Fibroblast of peridontal ligament (primary cell): Measurements from ENCODE around the gene PSD.

Experiments used
- DNase-seq: peaks from one replicate; pipeline ENCODE4 v3.0.0-alpha.2; 2010; ENCODE audit errors: extremely low read depth

PSD gene

GRCh38 chr10:102444851-102445250 is 26.3 kb upstream of the PSD start:
- DNase-seq = no peak

DNA sequence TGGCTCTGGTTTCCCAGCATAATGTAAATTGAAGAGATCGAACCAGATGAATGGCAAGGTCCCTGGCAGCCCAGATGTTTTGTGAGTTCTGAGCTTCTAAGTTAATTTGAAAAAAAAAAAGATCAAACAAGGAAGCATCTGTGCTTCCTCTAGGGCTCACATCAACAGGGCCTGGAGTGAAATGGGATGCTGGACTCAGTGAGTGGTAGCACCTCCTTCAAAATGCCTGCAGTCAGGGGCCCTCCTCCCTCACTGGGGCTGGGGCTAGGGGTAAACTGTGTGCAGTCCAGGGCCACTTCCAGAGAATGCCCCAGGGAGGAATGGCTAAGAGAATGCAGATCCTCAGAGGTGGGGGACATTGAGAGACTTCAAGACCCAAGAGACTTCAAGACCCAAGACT is 19.8 kb upstream of the PSD start:
- no peak for DNase-seq

DNA sequence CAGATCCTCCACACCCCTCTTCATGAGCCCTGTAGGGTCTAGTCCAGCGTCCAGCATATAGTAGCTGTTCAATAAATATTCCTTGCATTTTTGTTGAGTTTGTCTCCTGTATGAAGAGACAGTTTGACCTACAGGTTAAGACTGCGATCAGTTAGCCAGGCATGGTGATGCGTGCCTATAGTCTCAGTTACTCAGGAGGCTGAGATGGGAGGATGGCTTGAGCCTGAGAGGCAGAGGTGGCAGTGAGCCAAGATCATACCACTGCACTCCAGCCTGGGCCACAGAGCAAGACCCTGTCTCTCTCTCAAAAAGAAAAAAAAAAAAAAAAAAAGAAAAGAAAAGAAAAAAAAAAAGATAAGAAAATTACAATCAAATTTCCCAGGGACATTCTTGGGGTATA is 18.9 kb upstream of the PSD start:
- no peak for DNase-seq

GRCh38 chr10:102436312-102436711 is 17.7 kb upstream of the PSD start:
- no peak for DNase-seq

DNA sequence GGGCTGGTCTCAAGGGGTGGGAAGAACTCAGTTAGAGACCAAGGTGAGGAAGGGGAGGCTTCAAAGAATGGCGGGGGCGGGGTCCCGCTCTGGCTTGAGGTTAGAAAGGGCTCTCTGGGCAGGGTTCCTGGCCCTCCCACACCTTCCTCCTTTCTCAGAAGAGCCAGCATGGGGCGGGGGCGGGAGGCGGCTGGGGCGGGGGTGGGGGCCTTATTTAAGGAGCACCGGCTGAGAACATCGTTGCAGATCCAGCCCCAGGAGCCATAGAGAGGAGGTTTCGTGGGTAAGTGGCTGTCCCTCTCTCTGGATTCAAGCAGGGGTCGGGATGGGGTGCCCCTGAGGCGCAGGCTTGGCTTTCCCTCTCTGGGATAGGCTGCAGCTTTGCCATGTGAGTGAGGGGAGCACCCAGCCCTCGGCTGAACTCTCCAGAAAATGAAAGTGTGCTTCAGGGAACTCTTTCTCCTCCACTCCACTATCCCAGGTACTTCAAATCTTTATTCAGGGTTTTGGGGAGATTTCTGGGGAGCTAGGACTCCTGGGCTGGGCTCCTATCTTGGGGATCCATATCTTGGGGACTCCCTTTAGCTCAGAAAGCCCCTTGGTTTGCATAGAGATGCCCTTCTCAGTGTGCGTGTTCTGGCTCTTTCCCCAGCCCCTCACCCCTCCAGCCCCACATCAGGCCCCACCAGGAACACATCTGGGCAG is 17.1 kb upstream of the PSD start:
- peak; percentile 22 for DNase-seq

- no peak for DNase-seq
These were observed 16.5 kb upstream of the PSD start for GRCh38 chr10:102435133-102435497.

DNA sequence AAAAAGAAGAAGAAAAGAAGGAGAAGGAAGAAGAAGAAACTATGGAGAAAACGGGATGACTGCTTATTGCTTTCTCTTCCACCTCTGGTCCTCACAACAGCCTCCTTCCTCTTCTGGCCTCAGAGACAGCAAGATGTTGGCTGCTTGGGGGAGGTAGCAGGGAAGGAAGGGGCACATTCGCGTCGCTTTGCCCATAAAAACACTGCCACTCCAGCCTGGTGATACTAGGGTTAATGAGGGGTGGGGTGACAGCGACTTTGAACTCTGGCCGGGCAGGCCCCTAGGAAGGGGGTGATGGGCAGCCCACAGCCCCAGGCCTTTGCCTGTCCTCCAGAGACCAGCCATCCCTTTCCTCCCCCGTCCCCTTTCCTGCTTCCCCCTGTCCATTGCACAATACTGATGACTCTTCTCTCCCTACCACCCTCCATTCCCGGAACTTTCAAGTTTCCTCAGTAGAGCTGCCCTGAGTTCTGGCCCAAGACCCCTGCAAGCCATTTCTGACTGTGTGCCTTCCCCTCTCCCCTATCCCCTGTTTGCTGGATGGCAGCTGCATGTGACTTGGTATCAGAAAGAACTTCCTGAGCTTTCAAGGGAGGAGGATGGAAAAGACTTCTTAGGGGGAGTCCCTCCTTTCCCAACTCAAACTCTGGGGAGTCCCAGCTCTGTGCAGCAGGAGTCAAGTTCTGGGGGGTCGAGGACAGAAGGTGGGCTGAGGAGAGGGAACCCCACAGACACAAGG is 16.0 kb upstream of the PSD start:
- peak; percentile 61 for DNase-seq

GRCh38 chr10:102433619-102434046 is 15.0 kb upstream of the PSD start:
- DNase-seq = no peak

GRCh38 chr10:102432162-102432950 is 13.8 kb upstream of the PSD start, which contains the start of gene CUEDC2:
CUEDC2 (minus strand) TSS chr10:102432574; CDS start chr10:102425188, 7,386 bp downstream.
- DNase-seq = peak; percentile 97

DNA sequence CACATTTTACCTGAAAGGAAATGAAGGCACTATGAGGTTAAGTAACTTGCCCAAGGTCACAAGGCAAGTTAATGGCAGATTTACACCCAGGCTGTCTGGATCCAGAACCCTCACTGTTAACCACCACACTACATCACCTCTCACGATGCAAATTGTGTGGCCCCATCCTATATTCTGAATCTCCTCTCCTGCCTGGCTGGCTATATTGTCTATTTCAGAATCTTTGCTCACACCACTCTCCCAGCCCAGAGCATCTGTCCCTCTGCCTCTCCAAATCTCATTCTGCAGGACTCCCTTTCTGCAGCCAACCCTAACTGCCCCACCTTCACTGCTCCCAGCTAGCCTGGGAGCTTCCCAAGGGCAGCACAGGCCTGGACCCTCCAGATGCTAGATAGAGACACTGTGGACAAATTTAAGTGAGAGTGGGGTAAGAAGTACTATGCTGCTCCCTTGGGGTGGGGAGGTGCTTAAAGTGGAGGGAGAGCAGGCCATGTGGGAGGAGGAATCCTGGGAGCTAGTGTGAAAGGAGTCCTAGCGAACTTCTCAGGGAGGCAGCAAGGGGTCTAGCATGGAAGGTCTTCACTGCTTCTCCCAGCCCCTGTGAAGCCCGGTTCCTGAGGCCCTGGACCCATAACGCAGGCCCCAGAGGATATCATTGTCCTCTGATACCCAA is 13.0 kb upstream of the PSD start:
- DNase-seq = peak; percentile 48

GRCh38 chr10:102429468-102429867 is 10.9 kb upstream of the PSD start:
- no peak for DNase-seq

DNA sequence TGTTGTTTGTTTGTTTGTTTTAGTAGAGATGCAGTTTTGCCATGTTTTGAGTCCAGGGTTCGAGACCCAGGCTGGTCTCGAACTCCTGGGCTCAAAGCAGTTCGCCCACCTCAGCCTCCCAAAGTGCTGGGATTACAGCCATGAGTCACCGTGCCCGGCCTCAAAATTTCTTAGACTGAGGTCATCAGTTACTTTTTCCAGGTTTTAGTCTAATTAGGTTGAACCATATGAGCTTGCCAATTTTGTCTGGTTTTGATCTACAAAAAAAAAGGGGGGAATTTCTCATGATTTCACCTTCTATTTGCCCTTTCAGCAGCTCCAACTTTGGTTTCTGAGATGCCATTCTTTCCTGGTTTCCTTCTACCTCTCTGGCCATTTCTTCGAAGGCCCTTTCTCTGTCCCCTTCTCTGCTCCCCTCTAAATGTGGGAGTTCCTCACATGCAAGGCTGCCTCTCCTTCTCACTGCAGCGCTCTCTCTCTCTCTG is 8.3 kb upstream of the PSD start:
- DNase-seq = peak; percentile 43

GRCh38 chr10:102425444-102425843 is 6.9 kb upstream of the PSD start:
- DNase-seq = no peak

GRCh38 chr10:102424916-102425315 is 6.3 kb upstream of the PSD start:
- no peak for DNase-seq

GRCh38 chr10:102424145-102424544 is 5.6 kb upstream of the PSD start:
- no peak for DNase-seq

DNA sequence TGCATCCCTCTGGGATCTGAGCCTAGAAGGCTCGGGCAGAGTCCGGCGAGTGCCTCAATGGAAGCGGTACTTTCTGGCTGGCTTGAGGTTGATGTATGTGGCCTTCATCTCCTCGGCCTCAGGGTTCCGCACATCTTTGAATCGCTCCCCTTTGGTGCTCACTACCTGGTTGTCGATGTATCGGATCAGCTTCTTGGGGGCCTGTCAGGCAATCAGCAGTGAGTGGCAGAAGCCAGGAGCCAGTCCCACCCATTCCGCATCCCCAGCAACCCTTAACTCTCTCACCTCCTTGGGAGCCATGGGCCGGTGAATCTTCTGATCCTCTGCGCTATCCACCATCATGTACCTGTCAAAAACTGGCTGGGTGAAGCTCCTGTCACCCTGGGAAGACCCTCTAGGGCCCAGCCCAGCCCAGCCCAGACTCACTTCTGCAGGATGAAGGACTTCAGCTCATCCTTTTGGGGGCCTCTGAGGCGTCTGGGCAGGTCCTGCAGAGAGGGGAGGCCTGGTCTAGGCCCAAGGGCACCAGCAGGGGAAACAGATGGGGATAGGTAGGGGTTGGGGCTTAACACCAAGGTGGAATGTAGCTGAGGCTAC is 4.9 kb upstream of the PSD start:
- DNase-seq = no peak

- peak; percentile 60 for DNase-seq
These were observed 4.1 kb upstream of the PSD start for GRCh38 chr10:102422545-102423129.

DNA sequence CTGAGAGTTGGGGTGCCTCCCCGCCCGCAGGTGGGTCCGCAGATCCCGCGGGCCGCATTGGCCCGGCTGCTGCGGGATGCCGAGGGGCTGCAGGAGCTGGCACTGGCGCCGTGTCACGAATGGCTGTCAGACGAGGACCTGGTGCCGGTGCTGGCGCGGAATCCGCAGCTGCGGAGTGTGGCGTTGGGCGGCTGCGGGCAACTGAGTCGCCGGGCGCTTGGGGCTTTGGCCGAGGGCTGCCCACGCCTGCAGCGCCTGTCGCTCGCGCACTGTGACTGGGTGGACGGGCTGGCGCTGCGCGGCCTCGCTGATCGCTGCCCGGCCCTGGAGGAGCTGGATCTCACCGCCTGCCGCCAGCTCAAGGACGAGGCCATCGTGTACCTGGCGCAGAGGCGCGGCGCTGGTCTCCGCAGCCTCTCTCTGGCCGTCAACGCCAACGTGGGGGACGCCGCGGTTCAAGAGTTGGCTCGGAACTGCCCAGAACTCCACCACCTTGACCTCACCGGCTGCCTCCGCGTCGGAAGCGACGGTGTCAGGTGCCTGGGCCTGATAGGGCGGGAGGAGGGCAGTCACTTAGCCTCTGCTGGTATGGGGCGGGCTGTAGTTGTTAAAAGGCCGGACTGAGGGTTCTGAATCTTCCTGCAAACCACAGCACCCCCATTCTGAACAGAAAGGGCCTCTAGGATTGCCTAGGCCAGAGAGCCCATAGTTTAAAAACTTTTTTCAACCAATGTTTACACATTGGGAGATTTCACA is 3.4 kb upstream of the PSD start:
- DNase-seq = no peak

DNA sequence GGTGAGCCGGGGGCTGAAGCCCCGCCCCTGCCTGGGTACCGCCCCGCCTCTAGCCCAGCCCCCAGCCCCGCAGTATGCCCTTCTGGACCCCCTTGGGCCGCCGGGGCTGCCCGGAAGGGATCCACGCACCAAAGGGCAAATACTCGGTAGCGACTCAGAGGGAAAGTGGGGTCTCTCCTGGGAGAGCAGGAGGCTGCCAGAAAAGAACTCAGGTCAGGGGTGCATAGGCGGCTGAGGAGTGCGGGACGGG is 2.8 kb upstream of the PSD start:
- DNase-seq = no peak

GRCh38 chr10:102420714-102421506 is 2.3 kb upstream of the PSD start, which contains the start of gene FBXL15:
FBXL15 (plus strand) TSS chr10:102420836; CDS start chr10:102421130, 294 bp downstream.
- peak; percentile 97 for DNase-seq
